ENCODE measurements around the gene WFIKKN1.

DNA sequence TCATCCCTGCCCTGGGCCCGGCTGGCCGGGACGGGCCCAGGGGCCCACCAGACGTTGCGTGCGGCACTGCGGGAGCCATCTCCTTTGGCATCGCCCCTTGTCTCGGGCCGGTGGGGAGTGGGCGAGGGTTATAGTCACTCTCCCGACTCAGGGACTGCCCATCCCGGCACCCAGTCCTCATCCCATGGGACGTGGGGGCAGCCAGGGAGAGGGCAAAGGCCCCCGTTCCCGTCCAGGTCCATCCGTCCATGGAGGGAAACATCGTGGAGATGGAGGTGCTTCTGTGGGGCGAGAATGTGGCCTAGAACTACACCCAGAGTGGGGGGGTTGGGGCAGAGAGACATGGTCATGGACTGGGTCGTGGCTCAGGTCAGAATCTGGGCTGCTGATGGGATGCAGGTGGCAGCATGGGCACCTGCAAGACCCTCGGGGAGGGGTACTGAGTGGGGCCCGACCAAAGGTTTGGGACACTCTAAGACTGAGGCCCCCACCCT, 15.9 kb downstream of the WFIKKN1 start:
- no peak for TF ChIP-seq FOXJ3 (CRISPR knock-in tag; IDR thresholded peaks at IDR 0.05; ENCODE audit: borderline replicate concordance)
- TF ChIP-seq, protein P1, sequence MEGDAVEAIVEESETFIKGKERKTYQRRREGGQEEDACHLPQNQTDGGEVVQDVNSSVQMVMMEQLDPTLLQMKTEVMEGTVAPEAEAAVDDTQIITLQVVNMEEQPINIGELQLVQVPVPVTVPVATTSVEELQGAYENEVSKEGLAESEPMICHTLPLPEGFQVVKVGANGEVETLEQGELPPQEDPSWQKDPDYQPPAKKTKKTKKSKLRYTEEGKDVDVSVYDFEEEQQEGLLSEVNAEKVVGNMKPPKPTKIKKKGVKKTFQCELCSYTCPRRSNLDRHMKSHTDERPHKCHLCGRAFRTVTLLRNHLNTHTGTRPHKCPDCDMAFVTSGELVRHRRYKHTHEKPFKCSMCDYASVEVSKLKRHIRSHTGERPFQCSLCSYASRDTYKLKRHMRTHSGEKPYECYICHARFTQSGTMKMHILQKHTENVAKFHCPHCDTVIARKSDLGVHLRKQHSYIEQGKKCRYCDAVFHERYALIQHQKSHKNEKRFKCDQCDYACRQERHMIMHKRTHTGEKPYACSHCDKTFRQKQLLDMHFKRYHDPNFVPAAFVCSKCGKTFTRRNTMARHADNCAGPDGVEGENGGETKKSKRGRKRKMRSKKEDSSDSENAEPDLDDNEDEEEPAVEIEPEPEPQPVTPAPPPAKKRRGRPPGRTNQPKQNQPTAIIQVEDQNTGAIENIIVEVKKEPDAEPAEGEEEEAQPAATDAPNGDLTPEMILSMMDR (IDR thresholded peaks at IDR 0.05), result no peak
